ENCODE measurements around the gene ADAMTS9. TPM values are rescaled to one million over a fixed set of nuclear protein-coding genes. Genes with fewer than 3 reads are reported as not detected.

The ADAMTS9 gene
- total and polyA plus RNA-seq, 2 of the 13 experiments (the other 11 are each of a cell fraction or from before 2014, with no cell fraction given), result 0.02 to 0.09 TPM

GRCh38 chr3:64552160-64552559 is 135.6 kb downstream of the ADAMTS9 start (continued):
- TF ChIP-seq DBP (CRISPR knock-in tag; IDR thresholded peaks at IDR 0.05; ENCODE audit: not compliant biosample characterization) (no peak), LBX2 (CRISPR knock-in tag; IDR thresholded peaks at IDR 0.05; ENCODE audit: borderline replicate concordance) (no peak), HOXA9 (CRISPR knock-in tag; IDR thresholded peaks at IDR 0.05; ENCODE audit: borderline replicate concordance) (no peak), ZNF451 (CRISPR knock-in tag; IDR thresholded peaks at IDR 0.05) (no peak), IKZF1 (IDR thresholded peaks at IDR 0.05) (no peak), ZNF280B (CRISPR knock-in tag; IDR thresholded peaks at IDR 0.05; ENCODE audit: borderline replicate concordance) (no peak), FOXA1 (IDR thresholded peaks at IDR 0.05) (no peak), FOXA1 (CRISPR knock-in tag; IDR thresholded peaks at IDR 0.05) (0 out of 2 replicates have a peak, but pooled peaks have one; percentile 9), GABPB1 (CRISPR knock-in tag; IDR thresholded peaks at IDR 0.05) (no peak), ZBTB40 (IDR thresholded peaks at IDR 0.05) (no peak), ZBTB40 (CRISPR knock-in tag; IDR thresholded peaks at IDR 0.05) (no peak), DZIP1 (CRISPR knock-in tag; IDR thresholded peaks at IDR 0.05) (no peak), ZNF24 (IDR thresholded peaks at IDR 0.05) (no peak), SNAI1 (CRISPR knock-in tag; IDR thresholded peaks at IDR 0.05; ENCODE audit: borderline replicate concordance) (no peak), MTF1 (CRISPR knock-in tag; IDR thresholded peaks at IDR 0.05) (no peak), HDAC6 (IDR thresholded peaks at IDR 0.05; ENCODE audit: low read depth, low read length) (no peak)
